IMR-90 (cell line): ENCODE measurements around the gene TARBP2. TPM values are rescaled to one million over a fixed set of nuclear protein-coding genes. Genes with fewer than 3 reads are reported as not detected.

ENCODE experiments used
- ATAC-seq: fragments of 200-7000 bp; cut with Tn5 transposase; 2 replicates; pipeline ENCODE4 v1.9.1; 2020; ENCODE audit warnings: low read depth, mild to moderate bottlenecking, moderate library complexity
- BruUV-seq: library from RNA; stranded (reverse); fragments of 400-500 nt; replicated peaks from 2 replicates; lab custom pipeline; 2021; lab: Mats Ljungman, UMichigan
- CTCF ChIA-PET: fragments of 300-600 bp; formaldehyde crosslinking; extraction: SDS; loops from one replicate; lab custom pipeline; 2021; ENCODE audit warnings: antibody characterized with exemption; lab: Yijun Ruan, JAX
- POLR2A ChIA-PET: fragments of 300-600 bp; sonication (Branson Sonifier 250); formaldehyde crosslinking; loops from one replicate; lab custom pipeline; 2022; ENCODE audit warnings: antibody characterized with exemption; ENCODE audit not compliant: unreplicated experiment; lab: Charles Lee
- DNase-seq: peaks from one replicate; pipeline ENCODE4 v3.0.0; 2013
- H2AFZ ChIP-seq: replicated peaks from 2 replicates; pipeline ENCODE3; 2013; ENCODE audit warnings: low read length, mild to moderate bottlenecking; ENCODE audit not compliant: poor library complexity
- H2AK5ac ChIP-seq: 2 replicates; pipeline ENCODE4 v1.6.1; 2013; ENCODE audit warnings: low read depth, low read length, inconsistent platforms
- H2AK9ac ChIP-seq: replicated peaks from 2 replicates; pipeline ENCODE3; 2013; ENCODE audit warnings: mild to moderate bottlenecking, low read depth, low read length, moderate library complexity; ENCODE audit not compliant: poor library complexity
- H2BK120ac ChIP-seq: 2 replicates; pipeline ENCODE4 v1.6.1; 2013; ENCODE audit warnings: low read depth, low read length, inconsistent platforms
- H2BK15ac ChIP-seq: 3 replicates; pipeline ENCODE4 v1.6.1; 2013; ENCODE audit warnings: low read depth, low read length, inconsistent platforms
- H2BK20ac ChIP-seq: 2 replicates; pipeline ENCODE4 v1.6.1; 2013; ENCODE audit warnings: low read depth, mild to moderate bottlenecking, inconsistent platforms, low read length, moderate library complexity
- H2BK5ac ChIP-seq: 2 replicates; pipeline ENCODE4 v1.6.1; 2013; ENCODE audit warnings: mild to moderate bottlenecking, low read depth, low read length, inconsistent platforms; ENCODE audit not compliant: poor library complexity, severe bottlenecking
- H3K14ac ChIP-seq: replicated peaks from 2 replicates; pipeline ENCODE4 v1.6.1; 2013; ENCODE audit warnings: low read depth, low read length, inconsistent platforms
- H3K18ac ChIP-seq: 2 replicates; pipeline ENCODE4 v1.6.1; 2013; ENCODE audit warnings: low read depth, low read length, control low read depth
- H3K23ac ChIP-seq: 2 replicates; pipeline ENCODE4 v1.6.1; 2013; ENCODE audit warnings: low read depth, low read length, inconsistent platforms
- H3K27ac ChIP-seq: 2 replicates; pipeline ENCODE4 v1.5.1; 2013; ENCODE audit warnings: mild to moderate bottlenecking, control low read depth, low read length; ENCODE audit not compliant: insufficient read depth
- H3K27me3 ChIP-seq: 2 replicates; pipeline ENCODE4 v1.6.1; 2013; ENCODE audit warnings: low read length; ENCODE audit not compliant: control insufficient read depth, insufficient read depth
- H3K36me3 ChIP-seq: 2 replicates; pipeline ENCODE4 v1.6.1; 2013; ENCODE audit warnings: low read length, mixed read lengths; ENCODE audit not compliant: control insufficient read depth, insufficient read depth
- H3K4ac ChIP-seq: 2 replicates; pipeline ENCODE4 v1.6.1; 2013; ENCODE audit warnings: low read depth, low read length, inconsistent platforms
- H3K4me1 ChIP-seq: 2 replicates; pipeline ENCODE4 v1.6.1; 2013; ENCODE audit warnings: low read length, mixed read lengths; ENCODE audit not compliant: control insufficient read depth, insufficient read depth
- H3K4me2 ChIP-seq: 2 replicates; pipeline ENCODE4 v1.6.1; 2013; ENCODE audit warnings: low read depth, mild to moderate bottlenecking, control low read depth, low read length, moderate library complexity
- H3K4me3 ChIP-seq: 2 replicates; pipeline ENCODE4 v1.5.1; 2013; ENCODE audit warnings: low read depth, mild to moderate bottlenecking, control low read depth, low read length, moderate library complexity; ENCODE audit not compliant: insufficient read depth
- H3K56ac ChIP-seq: 2 replicates; pipeline ENCODE4 v1.6.1; 2013; ENCODE audit warnings: low read length, inconsistent platforms; ENCODE audit not compliant: insufficient read depth; ENCODE audit errors: extremely low read depth
- H3K79me1 ChIP-seq, 2 experiments: 2 replicates each; pipeline ENCODE4 v1.6.1; 2013; ENCODE audit warnings: low read length in 2 of 2, inconsistent platforms in 1 of 2, low read depth in 1 of 2
- H3K9ac ChIP-seq: 2 replicates; pipeline ENCODE4 v1.6.1; 2013; ENCODE audit warnings: low read depth, low read length, control low read depth
- H3K9me1 ChIP-seq: 2 replicates; pipeline ENCODE4 v1.6.1; 2013; ENCODE audit warnings: low read length, inconsistent platforms; ENCODE audit not compliant: insufficient read depth
- H3K9me3 ChIP-seq: 2 replicates; pipeline ENCODE4 v1.6.1; 2013; ENCODE audit warnings: low read length; ENCODE audit not compliant: control insufficient read depth, insufficient read depth
- H4K20me1 ChIP-seq: 2 replicates; pipeline ENCODE4 v1.6.1; 2013; ENCODE audit warnings: low read length, inconsistent platforms; ENCODE audit not compliant: insufficient read depth
- H4K5ac ChIP-seq: 2 replicates; pipeline ENCODE4 v1.6.1; 2013; ENCODE audit warnings: mild to moderate bottlenecking, low read depth, low read length, control low read depth
- H4K8ac ChIP-seq, 2 experiments: 2 replicates each; pipeline ENCODE4 v1.6.1; 2013; ENCODE audit warnings: low read depth in 2 of 2, low read length in 2 of 2, control low read depth in 1 of 2, inconsistent platforms in 1 of 2
- H4K91ac ChIP-seq: 2 replicates; pipeline ENCODE4 v1.6.1; 2013; ENCODE audit warnings: low read depth, low read length, inconsistent platforms; ENCODE audit not compliant: insufficient read depth
- BHLHE40 ChIP-seq: fragments of 150-350 bp; IDR thresholded peaks from 2 replicates; pipeline ENCODE4 v1.6.1; 2016; ENCODE audit warnings: mild to moderate bottlenecking, low read depth, low read length
- CEBPB ChIP-seq: IDR thresholded peaks from 2 replicates; pipeline ENCODE4 v1.6.1; 2012; ENCODE audit warnings: low read depth, low read length, improper control_type of control experiment
- CHD1 ChIP-seq: IDR thresholded peaks from 2 replicates; pipeline ENCODE4 v1.6.1; 2012; ENCODE audit warnings: low read depth, low read length, improper control_type of control experiment
- CTCF ChIP-seq: conservative IDR thresholded peaks from 2 replicates; pipeline ENCODE4 v1.5.1; 2012; ENCODE audit warnings: mild to moderate bottlenecking, low read depth, low read length, improper control_type of control experiment
- MAFK ChIP-seq: IDR thresholded peaks from 2 replicates; pipeline ENCODE4 v1.6.1; 2012; ENCODE audit warnings: low read depth, low read length, improper control_type of control experiment
- MAZ ChIP-seq: IDR thresholded peaks from 2 replicates; pipeline ENCODE4 v1.6.1; 2012; ENCODE audit warnings: low read depth, mild to moderate bottlenecking, low read length, improper control_type of control experiment, moderate library complexity, borderline replicate concordance
- MXI1 ChIP-seq: IDR thresholded peaks from 2 replicates; pipeline ENCODE4 v1.6.1; 2012; ENCODE audit warnings: low read depth, mild to moderate bottlenecking, low read length, moderate library complexity, borderline replicate concordance
- POLR2A ChIP-seq: IDR thresholded peaks from 2 replicates; pipeline ENCODE4 v1.6.1; 2012; ENCODE audit warnings: mild to moderate bottlenecking, low read depth, low read length
- RAD21 ChIP-seq: IDR thresholded peaks from 2 replicates; pipeline ENCODE4 v1.6.1; 2012; ENCODE audit warnings: low read length, improper control_type of control experiment
- RCOR1 ChIP-seq: IDR thresholded peaks from 2 replicates; pipeline ENCODE4 v1.6.1; 2012; ENCODE audit warnings: mild to moderate bottlenecking, low read length, improper control_type of control experiment; ENCODE audit not compliant: insufficient replicate concordance
- RFX5 ChIP-seq: IDR thresholded peaks from 2 replicates; pipeline ENCODE4 v1.8.0; 2012; ENCODE audit warnings: low read depth, mild to moderate bottlenecking, low read length, moderate library complexity
- WGBS, 2 experiments: methylation state at CpG; one replicate each; pipeline versions ENCODE4 v1.1.5 to v1.1.7; 2013; ENCODE audit warnings: missing lambda C conversion rate in 2 of 2; ENCODE audit not compliant: insufficient read length in 1 of 2; ENCODE audit errors: extremely low coverage in 2 of 2; 5-methylcytosine and 5-hydroxymethylcytosine counted together
- dilution Hi-C: fragments of 300-500 bp; cut with HindIII; formaldehyde crosslinking; loops from one replicate; pipeline ENCODE4 v1.14.3; 2018; ENCODE audit warnings: low sequenced_read_pairs; ENCODE audit not compliant: unreplicated experiment
- in situ Hi-C: fragments of 300-500 bp; cut with MboI; formaldehyde crosslinking; loops from 3 replicates; pipeline ENCODE4 v1.14.3; 2019; ENCODE audit warnings: low sequenced_read_pairs, inconsistent platforms, mixed read lengths
- intact Hi-C: fragments of 100-400 bp; cut with micrococcal nuclease; formaldehyde crosslinking; loops from 2 replicates; pipeline ENCODE4 v1.10.0; 2022
- polyA plus RNA-seq, 3 experiments: library from polyadenylated mRNA; depleted of rRNA; stranded (reverse); fragments of >200 nt; gene quantifications; 2 replicates each; pipeline ENCODE4 v1.2.3, GENCODE V29; 2012; ENCODE audit warnings: low replicate concordance in 1 of 3
- total RNA-seq: library from RNA; depleted of rRNA; stranded (reverse); fragments of >200 nt; gene quantifications from 2 replicates; pipeline ENCODE4 v1.2.3, GENCODE V29; 2012
- TF ChIP-seq, protein P1 (sequence below): fragments of 150-350 bp; IDR thresholded peaks from 2 replicates; pipeline ENCODE4 v1.6.1; 2016; ENCODE audit warnings: low read depth, mild to moderate bottlenecking, low read length, moderate library complexity, borderline replicate concordance

The TARBP2 gene
- total and polyA plus RNA-seq, 2 of the 4 experiments (the other 2 are of a cell fraction), result 27.4 to 46.1 TPM

DNA sequence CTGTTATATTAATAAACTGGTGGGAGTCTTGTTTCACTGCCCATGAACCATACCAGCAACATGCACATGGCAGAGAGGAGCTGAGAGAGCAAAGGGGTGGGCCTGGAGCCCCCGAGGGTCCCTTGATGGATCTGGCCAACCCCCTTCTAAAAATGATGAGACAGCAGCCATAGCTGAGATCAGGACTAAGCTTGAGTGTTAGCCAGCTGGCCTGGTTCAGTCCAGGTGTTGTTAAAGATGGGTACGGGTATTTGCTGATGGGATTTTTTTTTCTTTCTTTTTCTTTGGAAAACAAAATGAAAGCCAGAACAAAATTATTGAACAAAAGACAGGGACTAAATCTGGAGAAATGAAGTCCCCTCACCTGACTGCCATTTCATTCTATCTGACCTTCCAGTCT is 33.2 kb upstream of the TARBP2 start:
- H3K9ac ChIP-seq, result no peak overlapping the region
- H4K20me1 ChIP-seq, result peaks cover 81% of the 10 kb centered on the region
- no peak overlapping the region for H3K27ac ChIP-seq
- H3K36me3 ChIP-seq, result peaks cover 84% of the 10 kb centered on the region
- no peak overlapping the region for H3K18ac ChIP-seq
- in situ Hi-C loops, result no loop called here
- H3K79me1 ChIP-seq, result peaks cover 38 to 72% of the 10 kb centered on the region in 2 experiments
- peaks cover 5% of the 10 kb centered on the region; the same call in 1 of the 2 replicates for H3K4me1 ChIP-seq
- H3K4me3 ChIP-seq, result no peak overlapping the region
- dilution Hi-C loops, result no loop called here
- no peak overlapping the region for H4K8ac ChIP-seq
- DNase-seq, result no peak
- ChIA-PET POLR2A (no interaction called here), CTCF (interaction anchor here (0.6 kb wide), 1 partner anchor 10 kb away, joined by 3 read pairs; no protein-coding TSS in a partner anchor)
- intact Hi-C loops, result loop anchor here (1.0 kb wide), 1 partner anchor 12 kb away; no protein-coding TSS in a partner anchor
- H4K5ac ChIP-seq, result no peak overlapping the region
- no peak overlapping the region for H2AK5ac ChIP-seq
- BruUV-seq, result no TSS peak
- H3K4ac ChIP-seq, result no peak overlapping the region
- H3K23ac ChIP-seq, result no peak overlapping the region
- no peak overlapping the region for H2AK9ac ChIP-seq
- H3K27me3 ChIP-seq, result no peaks in the 10 kb centered on the region
- no peak overlapping the region for H3K14ac ChIP-seq
- H2BK120ac ChIP-seq, result no peak overlapping the region
- no peak overlapping the region for H2BK20ac ChIP-seq
- H3K4me2 ChIP-seq, result no peak overlapping the region
- no peaks in the 10 kb centered on the region; the same call in 1 of the 2 replicates for H3K9me1 ChIP-seq
- no peak overlapping the region for H2AFZ ChIP-seq
- no peak overlapping the region for H4K91ac ChIP-seq
- no peak for TF ChIP-seq RCOR1
- TF ChIP-seq RAD21, result no peak
- TF ChIP-seq, protein P1, sequence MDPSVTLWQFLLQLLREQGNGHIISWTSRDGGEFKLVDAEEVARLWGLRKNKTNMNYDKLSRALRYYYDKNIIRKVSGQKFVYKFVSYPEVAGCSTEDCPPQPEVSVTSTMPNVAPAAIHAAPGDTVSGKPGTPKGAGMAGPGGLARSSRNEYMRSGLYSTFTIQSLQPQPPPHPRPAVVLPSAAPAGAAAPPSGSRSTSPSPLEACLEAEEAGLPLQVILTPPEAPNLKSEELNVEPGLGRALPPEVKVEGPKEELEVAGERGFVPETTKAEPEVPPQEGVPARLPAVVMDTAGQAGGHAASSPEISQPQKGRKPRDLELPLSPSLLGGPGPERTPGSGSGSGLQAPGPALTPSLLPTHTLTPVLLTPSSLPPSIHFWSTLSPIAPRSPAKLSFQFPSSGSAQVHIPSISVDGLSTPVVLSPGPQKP, result no peak
- no peak for TF ChIP-seq RFX5
- no peak for TF ChIP-seq POLR2A
- no peak for TF ChIP-seq BHLHE40
- TF ChIP-seq MAZ, result no peak
- TF ChIP-seq CHD1, result no peak
- TF ChIP-seq CEBPB, result no peak
- no peak for TF ChIP-seq MAFK
- no peak for TF ChIP-seq MXI1
- TF ChIP-seq CTCF, result no peak
- no peak overlapping the region for H2BK5ac ChIP-seq
- H2BK15ac ChIP-seq, result no peak overlapping the region
- no peak overlapping the region for H3K56ac ChIP-seq
- no peak for ATAC-seq
- no CpG with 5 or more reads among the region's 2 CpGs for WGBS, 2 experiments
- H3K9me3 ChIP-seq, result no peaks in the 10 kb centered on the region
